ENCODE measurements around the gene FAM98C.
A peak's percentile ranks its signal among the peaks of the same experiment; 100 is the strongest.
"Not testable (repeated sequence)": the region's sequence is repeated elsewhere in the genome, so short reads cannot be mapped to it uniquely, and the experiment has no call there.

FAM98C gene

DNA sequence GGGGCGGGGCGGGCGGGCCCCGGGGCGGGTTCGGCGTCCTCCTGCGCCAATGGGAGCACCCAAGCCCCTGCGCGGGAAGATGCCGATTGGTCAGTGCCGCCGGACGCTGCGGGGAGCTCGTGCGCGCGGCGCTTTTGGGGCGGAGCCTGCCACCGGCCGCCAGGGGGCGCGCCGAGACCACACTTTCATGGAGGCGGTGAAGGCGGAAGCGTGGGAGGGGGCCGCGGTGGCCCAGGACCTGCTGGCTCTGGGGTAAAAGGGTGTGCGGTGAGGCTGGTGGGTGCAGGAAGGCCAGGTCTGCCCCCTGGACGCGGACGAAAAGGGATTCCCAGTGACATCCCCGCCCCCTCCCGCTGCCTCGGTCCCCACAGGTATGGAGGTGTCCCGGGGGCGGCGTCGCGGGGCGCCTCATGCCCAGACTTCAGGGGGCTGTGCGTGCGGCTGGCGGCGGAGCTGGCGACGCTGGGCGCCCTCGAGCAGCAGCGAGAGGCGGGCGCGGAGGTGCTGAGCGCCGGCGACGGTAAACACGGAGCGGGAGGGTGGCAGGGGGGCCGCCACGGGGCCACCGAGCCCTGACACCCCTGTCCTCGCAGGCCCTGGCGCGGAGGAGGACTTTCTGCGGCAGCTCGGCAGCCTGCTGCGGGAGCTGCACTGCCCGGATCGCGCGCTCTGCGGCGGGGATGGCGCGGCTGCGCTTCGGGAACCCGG lies at the start of gene FAM98C:
Gene FAM98C (plus strand): TSS at position 127 of the 708 bp plus-strand sequence. CDS start 61 bp downstream, at position 188.
- DNase-seq: peak; percentile 97

DNA sequence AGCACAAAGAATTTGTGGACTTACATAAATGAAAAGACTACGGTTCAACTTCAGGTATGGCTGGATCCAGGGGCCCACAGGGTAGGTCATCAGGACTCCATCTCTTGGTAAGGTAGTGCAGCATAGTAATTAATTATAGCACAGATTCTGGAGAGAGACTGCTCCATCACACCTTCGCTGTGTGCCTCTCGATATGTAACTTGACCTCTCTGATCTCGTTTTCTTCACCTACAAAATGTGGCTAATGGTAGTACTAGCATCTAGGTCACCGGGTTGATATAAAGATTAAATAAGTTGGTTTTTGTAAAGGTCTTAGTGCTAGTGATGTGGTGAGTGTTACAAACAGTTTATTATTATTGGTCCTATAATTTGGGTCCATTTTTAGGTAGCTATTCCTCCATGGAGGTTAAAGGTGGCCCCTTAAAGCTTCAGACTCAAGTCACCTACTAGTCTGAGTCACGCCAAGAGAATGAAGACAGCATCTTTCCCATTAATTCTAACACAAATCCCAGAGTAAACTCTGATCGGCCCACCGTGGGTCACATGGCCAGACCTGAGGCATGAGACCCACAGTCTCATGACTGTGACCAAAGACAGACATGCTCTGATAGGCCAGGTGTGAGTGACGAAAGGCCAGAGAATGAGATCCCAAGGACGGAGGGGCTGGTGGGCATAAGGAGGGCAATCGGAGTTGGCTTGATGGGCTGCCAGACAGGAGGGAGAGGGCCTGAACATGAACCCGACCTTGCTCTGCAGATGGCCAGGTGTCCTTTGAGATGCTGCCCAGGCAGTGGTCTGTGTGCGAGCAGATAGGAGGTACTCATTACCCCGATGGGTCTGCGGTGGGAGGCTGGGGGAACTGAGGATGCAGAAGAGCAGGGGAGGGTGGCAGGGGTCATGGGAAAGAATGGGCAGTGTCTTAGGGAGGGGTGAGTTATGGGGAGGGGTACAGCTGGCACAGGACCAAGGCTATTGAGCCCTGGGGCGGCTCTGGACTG lies 46.9 kb upstream of the FAM98C start:
- DNase-seq: no peak

- no peak for DNase-seq
Measured at GRCh38 chr19:38358071-38358470, 44.8 kb upstream of the FAM98C start.

- no peak for DNase-seq
Measured at GRCh38 chr19:38359242-38360021, 43.5 kb upstream of the FAM98C start.

DNA sequence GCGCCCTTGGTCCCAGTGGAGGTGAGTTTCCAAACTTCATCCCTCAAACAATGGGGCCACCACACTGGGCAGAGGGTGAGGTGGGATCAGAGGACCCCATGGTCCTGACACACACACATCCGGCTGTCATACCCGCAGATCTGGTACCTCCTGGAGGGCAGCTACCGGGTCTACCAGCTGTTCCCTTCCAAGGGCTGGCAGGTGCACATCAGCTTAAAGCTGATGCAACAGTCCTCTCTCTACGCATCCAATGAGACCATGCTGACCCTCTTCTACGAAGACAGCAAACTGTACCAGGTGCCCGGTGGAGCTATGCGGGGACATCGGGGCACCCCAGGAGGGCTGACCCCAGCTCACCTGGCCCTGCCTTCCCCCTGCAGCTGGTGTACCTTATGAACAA lies 42.5 kb upstream of the FAM98C start:
- no peak for DNase-seq

GRCh38 chr19:38360839-38361631 lies 41.9 kb upstream of the FAM98C start:
- DNase-seq: no peak

GRCh38 chr19:38361633-38362075 lies 41.2 kb upstream of the FAM98C start:
- peak; percentile 32 for DNase-seq

DNA sequence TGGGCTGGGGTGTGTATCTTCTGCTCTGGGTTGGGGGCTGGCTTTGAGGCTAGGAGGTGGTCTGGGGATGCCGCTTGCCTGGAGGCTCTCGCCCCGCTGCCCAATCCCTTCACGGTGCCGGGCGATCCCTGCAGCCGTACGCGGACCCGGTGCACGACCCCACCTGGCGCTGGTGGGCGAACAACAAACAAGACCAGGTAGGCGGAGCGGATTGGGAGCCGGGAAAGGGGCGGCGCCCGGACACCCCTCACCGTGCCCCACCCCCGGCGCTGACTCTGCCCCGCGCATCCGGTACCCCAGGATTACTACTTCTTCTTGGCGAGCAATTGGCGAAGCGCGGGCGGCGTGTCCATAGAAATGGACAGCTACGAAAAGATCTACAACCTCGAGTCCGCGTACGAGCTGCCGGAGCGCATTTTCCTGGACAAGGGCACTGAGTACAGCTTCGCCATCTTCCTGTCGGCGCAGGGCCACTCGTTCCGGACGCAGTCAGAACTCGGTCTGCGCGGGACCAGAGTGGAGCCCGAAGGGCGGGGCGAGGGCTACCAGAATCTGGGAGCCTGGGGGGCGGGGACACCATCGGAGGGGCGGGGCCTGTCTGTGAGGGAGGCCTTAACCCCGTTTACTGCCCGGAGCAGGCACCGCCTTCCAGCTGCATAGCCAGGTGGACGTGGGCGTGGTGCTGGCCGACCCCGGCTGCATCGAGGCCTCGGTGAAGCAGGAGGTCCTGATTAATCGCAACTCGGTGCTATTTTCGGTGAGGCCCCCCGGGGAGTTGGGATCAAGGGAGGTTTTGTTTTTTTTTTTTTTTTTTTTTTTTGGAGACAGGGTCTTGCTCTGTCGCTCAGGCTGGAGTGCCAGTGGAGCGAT lies 40.6 kb upstream of the FAM98C start:
- DNase-seq: peak; percentile 17

GRCh38 chr19:38362946-38363688 lies 39.8 kb upstream of the FAM98C start:
- DNase-seq: not testable (repeated sequence)

DNA sequence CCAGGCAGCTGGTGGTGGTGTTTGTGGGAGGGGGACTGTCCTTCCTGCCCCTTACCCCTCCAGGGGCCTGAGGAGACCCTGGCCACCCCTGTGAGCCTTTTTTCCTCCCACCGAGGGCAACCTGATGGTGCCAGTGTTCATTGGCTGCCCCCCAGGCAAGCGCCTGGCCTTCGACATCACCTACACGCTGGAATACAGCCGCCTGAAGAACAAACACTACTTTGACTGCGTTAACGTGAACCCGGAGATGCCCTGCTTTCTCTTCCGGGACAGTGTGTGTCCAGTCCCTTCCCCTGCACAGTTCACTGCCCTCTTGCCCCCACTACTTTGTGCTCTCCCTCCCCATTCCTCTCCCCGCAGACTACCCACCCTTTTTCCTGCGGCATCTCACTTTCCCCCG lies 35.9 kb upstream of the FAM98C start:
- DNase-seq: no peak

DNA sequence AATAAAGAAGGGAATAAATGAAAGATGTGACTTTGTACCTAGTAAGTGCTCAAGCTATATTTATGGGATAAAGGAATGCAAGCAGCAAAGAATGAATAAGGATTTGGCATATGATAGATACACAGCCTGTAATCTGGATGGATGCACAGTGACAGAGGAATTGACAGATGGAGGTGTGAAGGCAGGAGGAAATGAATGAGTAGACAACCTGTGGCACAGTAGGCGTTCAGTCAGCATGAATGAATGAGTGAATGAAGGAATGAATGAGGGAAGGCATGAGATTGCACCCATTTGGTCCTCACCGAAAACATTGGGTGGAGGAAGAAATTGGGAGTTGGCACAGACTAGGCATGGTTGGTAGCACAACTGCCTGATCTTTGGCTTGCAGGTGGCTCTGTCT lies 33.3 kb upstream of the FAM98C start:
- DNase-seq: no peak

DNA sequence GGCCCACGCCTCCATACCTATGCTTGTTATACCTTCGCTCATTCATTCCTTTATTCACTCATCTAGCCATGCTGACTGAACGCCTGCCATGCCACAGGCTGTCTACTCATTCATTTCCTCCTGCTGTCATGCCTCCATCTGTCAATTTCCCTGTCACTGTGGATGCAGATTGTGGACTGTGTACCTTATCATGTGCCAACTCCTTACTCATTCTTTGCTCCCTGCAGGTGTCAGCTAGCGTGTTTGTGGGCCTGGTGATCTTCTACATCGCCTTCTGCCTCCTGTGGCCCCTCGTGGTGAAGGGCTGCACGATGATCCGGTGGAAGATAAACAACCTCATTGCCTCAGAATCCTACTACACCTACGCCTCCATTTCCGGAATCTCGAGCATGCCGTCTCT lies 32.6 kb upstream of the FAM98C start:
- DNase-seq: no peak

DNA sequence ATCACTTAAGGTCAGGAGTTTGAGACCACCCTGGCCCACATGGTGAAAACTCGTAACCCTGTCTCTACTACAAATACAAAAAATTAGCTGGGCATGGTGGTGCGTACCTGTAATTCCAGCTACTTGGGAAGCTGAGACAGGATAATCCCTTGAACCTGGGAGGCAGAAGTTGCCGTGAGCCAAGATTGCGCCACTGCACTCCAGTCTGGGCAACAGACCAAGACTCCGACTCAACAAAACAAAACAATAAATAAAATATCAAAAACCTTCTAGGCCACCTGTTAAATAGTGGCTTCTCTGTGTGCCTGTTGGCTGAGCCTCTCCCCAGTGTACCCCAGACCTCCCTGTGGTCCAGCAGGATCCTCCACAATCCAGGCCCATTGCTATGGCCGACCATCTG lies 31.8 kb upstream of the FAM98C start:
- no peak for DNase-seq

- no peak for DNase-seq
Measured at GRCh38 chr19:38373907-38374331, 29.0 kb upstream of the FAM98C start.

DNA sequence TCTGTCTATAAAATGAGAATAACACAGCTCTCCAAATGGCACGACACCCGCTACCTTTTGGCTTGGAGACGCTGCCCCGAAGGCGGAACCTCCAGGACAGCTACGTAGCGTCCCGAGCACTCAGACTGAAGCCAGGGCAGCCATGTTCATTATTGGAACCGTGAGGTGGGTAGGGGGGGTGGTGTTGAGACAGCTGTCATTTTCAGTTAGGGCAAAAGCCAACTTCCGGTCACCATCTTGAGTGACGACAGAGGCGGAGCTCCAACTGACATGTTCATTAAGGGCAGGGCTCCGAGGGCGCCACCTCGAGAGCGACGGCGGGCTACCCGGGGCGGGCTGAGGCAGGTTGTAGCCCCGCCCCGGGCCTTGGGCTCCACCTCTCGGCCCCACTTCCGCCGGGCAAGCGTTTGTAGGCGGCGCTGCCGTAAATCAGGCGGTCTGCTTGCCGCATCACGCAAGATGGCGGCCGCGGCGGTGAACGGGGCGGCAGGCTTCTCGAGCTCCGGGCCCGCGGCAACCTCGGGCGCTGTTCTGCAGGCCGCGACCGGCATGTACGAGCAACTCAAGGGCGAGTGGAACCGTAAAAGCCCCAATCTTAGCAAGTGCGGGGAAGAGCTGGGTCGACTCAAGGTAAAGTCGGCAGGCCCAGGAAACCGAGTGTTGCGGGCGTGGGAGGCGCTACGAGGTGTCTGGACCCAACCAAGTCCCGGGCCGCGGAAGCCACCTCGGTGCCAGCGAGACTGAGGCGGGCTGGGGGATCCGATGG lies 28.4 kb upstream of the FAM98C start, which contains the start of gene PSMD8:
Gene PSMD8 (plus strand): TSS at position 240 of the 766 bp plus-strand sequence. CDS start 31 bp downstream, at position 271.
- peak; percentile 99 for DNase-seq

GRCh38 chr19:38375098-38375493 lies 27.8 kb upstream of the FAM98C start:
- no peak for DNase-seq

- DNase-seq: no peak
Measured at GRCh38 chr19:38375748-38376147, 27.1 kb upstream of the FAM98C start.

DNA sequence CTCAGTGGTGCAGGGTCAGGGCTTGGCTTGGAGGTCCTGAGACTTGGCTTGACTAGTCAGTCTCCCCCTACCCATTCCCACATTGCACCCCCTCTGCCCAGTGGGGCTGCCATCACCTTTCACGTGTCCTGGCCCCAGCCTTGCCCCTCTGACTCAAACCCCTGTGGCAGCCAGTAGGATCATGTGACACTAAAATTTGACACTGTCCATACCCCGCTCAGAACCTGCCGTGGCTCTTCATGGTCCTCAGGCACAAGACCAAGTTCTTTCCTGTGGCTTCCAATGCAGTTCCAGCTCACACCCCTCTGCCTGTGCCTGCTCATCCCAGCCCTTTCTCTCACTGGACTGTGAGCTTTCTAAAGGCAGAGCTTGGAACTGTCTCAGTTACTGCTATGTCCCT lies 26.3 kb upstream of the FAM98C start:
- DNase-seq: no peak

DNA sequence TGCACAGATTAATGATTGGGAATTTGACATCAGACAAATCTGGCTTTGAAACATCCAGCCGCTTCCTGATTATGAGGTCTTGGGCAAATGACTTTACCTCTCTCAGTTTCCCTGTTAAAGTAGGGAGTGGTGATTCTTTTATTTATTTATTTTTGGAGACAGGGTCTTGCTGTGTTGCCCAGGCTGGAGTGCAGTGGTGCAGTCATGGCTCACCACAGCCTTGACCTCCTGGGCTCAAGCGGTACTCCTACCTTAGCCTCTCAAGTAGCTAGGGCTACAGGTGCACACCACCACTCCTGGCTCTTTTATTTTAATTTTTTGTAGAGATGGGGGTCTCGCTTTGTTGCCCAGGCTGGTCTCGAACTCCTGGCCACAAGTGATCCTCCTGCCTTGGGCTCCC lies 25.8 kb upstream of the FAM98C start:
- DNase-seq: no peak

All from NCI-H2029 (cell line).